ENCODE measurements around the gene UNC13C.

Gene UNC13C

GRCh38 chr15:54567408-54568035 is 589.3 kb downstream of the UNC13C start:
- no peak for DNase-seq (ENCODE audit: low spot score)

- no peak for DNase-seq (ENCODE audit: low spot score)
These were observed 590.1 kb downstream of the UNC13C start for GRCh38 chr15:54568381-54568780.

DNA sequence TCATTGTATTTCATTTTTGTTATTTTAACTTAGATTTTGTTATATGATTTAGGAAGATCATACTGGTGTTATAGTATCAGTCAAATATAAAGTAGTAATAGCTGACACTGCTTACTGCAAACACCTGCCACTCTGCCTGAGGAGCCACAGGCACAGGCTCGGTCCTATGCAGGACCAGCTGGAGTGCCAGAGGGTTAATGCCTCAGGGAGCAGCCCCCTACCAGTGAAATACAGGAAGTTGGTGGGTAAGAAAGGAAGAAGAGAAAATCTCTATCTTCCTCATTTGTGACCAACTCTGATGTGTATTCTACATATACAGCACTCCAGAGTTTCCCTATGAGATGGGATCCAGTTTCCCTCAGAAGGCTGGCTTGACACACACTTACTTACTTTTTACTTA is 593.3 kb downstream of the UNC13C start:
- DNase-seq (ENCODE audit: low spot score): no peak

DNA sequence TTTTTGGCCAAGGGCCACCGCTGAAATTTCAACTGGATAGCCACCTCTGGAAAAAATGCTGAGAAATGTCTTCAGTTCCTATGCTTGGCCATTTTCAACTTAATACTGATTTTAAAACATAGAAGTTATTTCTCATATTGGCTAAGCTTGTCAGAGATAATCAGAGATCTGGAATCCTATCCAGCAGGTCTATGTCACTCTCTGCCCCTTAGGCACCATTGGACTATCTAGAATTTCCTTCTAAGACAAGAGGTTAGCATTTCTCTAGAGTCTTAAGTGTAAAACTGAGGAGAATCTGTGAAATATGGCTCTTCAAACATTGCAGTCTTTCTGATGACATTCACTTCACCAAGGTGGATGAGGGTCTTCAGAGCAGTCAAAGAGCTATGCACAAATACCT is 597.3 kb downstream of the UNC13C start:
- no peak for DNase-seq (ENCODE audit: low spot score)

GRCh38 chr15:54576298-54576935 is 598.2 kb downstream of the UNC13C start:
- no peak for DNase-seq (ENCODE audit: low spot score)

GRCh38 chr15:54577476-54578250 is 599.4 kb downstream of the UNC13C start:
- no peak for DNase-seq (ENCODE audit: low spot score)

DNA sequence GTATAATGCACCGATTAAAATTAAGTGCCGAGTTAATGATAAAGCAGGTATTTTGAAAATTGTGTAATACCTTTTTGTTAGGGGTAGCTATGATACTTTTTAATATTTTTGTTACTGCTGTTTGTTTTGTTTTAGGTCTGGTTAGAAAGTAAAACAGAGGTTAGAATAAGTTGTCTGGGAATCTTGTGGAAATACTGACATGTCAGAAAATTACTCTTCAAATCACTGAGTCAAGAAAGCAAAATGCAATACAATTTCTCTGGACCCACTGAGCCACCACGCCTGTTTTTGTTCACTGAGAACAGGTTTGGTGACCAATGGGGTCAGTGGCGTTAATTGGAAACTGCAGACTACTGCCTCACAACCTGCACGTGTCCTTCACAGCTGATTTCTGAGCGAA is 601.6 kb downstream of the UNC13C start:
- DNase-seq (ENCODE audit: low spot score): no peak

GRCh38 chr15:54580643-54581042 is 602.4 kb downstream of the UNC13C start:
- DNase-seq (ENCODE audit: low spot score): no peak

GRCh38 chr15:54582863-54583643 is 604.8 kb downstream of the UNC13C start:
- DNase-seq (ENCODE audit: low spot score): no peak

GRCh38 chr15:54585063-54585462 is 606.8 kb downstream of the UNC13C start:
- no peak for DNase-seq (ENCODE audit: low spot score)

GRCh38 chr15:54594115-54594514 is 615.9 kb downstream of the UNC13C start:
- no peak for DNase-seq (ENCODE audit: low spot score)

- no peak for DNase-seq (ENCODE audit: low spot score)
These were observed 621.1 kb downstream of the UNC13C start for GRCh38 chr15:54599386-54599785.

DNA sequence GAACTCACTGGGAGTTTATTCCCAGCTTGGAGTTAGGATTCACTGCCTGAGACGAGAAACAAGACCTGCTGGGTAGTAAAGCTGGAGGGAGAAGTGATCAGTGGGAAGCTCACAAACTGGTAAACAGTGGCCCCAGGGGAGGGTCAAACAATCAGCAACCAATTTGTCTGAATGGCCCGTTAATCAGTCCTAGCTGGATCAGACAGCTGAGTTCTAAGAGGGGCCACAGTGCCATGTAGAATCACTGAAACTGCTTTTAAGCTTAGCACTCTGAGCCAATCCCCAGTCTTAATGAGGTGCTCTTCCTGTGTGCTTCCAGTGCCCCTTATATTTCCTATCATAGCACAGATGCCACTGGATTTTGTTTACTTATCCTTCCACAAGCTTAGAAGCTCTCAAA is 626.8 kb downstream of the UNC13C start:
- no peak for DNase-seq (ENCODE audit: low spot score)

DNA sequence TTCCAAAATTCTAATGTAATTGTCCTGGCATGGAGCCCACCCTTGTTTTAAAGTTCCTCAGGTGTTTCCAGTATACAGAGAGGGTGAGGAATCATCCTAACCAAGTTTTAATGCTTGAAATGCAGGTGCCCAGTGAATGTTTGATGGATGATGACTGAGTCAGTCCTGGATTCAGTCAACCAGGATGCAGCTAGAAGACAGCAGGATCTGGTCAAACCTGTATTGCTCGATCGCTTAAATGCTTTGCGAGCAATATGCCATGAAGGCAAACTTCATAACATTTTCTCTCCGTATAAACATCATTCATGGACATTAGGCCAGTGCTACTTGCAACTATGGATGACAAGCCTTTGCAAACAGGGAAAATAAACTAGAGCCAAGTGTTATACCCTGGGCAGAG is 627.3 kb downstream of the UNC13C start:
- DNase-seq (ENCODE audit: low spot score): no peak

GRCh38 chr15:54608876-54609835 is 630.9 kb downstream of the UNC13C start:
- no peak for DNase-seq (ENCODE audit: low spot score)

GRCh38 chr15:54618120-54618519 is 639.9 kb downstream of the UNC13C start:
- DNase-seq (ENCODE audit: low spot score): no peak

DNA sequence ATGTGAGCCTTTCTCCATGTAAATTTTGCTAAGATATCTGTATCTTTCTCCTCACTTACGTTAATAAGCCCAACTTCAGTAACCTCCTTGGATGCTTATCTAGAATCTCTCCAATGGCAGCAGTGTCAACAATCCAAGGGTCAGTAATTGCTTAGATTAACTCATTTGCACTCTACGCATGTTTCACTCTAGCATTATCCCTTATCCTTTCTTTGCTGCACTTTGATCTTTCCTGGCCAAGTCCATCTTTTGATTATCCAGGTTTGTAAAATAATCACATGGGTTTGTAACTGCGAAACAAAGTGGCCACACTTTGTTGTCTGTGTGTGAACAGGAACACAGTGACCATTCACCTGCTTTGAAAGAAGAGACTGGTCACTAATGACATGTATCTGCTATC is 640.9 kb downstream of the UNC13C start:
- no peak for DNase-seq (ENCODE audit: low spot score)

- no peak for DNase-seq (ENCODE audit: low spot score)
These were observed 642.7 kb downstream of the UNC13C start for GRCh38 chr15:54620916-54621315.

- DNase-seq (ENCODE audit: low spot score): no peak
These were observed 657.9 kb downstream of the UNC13C start for GRCh38 chr15:54636147-54636546.

DNA sequence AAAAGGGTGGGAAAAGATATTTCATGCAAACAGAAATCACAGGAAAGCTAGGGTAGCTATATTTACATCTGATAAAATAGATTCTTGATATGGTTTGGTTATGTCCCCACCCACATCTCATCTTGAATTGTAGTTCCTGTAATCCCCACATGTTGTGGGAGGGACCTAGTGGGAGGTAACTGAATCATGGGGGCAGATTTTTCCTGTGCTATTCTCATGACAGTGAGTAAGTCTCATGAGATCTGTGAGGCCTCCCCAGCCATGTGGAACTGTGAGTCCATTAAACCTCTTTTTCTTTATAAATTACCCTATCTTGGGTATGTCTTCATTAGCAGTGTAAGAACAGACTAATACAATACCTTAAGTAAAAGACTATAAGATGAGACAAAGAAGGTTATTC is 660.4 kb downstream of the UNC13C start:
- no peak for DNase-seq (ENCODE audit: low spot score)

- DNase-seq (ENCODE audit: low spot score): no peak
These were observed 662.6 kb downstream of the UNC13C start for GRCh38 chr15:54640873-54641272.
